Activated CD8-positive, alpha-beta memory T cell treated with anti-CD3 and anti-CD28 coated beads for 4 hours (primary cell): ENCODE data around the gene PALM2AKAP2.

ENCODE experiments used
- DNase-seq, 2 donors: peaks; one replicate each; pipeline ENCODE4 v3.0.0-alpha.2; 2020; ENCODE audit warnings: low read depth in 2 of 2

Gene PALM2AKAP2

GRCh38 chr9:109779711-109780452, at the start of gene PALM2AKAP2:
PALM2AKAP2 (plus strand) TSS chr9:109780198; CDS start chr9:109780489, 291 bp downstream.
- no peak for DNase-seq

GRCh38 chr9:109730228-109730627, 49.8 kb upstream of the PALM2AKAP2 start:
- DNase-seq = no peak

- DNase-seq = no peak
Observed at GRCh38 chr9:109733690-109734089, 46.3 kb upstream of the PALM2AKAP2 start.

GRCh38 chr9:109734814-109735213, 45.2 kb upstream of the PALM2AKAP2 start:
- DNase-seq = no peak

GRCh38 chr9:109735801-109736200, 44.2 kb upstream of the PALM2AKAP2 start:
- DNase-seq = no peak

- DNase-seq = no peak
Observed at GRCh38 chr9:109737295-109737694, 42.7 kb upstream of the PALM2AKAP2 start.

GRCh38 chr9:109739760-109740159, 40.2 kb upstream of the PALM2AKAP2 start:
- no peak for DNase-seq

- no peak for DNase-seq
Observed at GRCh38 chr9:109742776-109743348, 37.1 kb upstream of the PALM2AKAP2 start.

GRCh38 chr9:109743696-109744095, 36.3 kb upstream of the PALM2AKAP2 start:
- no peak for DNase-seq

GRCh38 chr9:109745335-109746283, 34.4 kb upstream of the PALM2AKAP2 start:
- DNase-seq = no peak

GRCh38 chr9:109751253-109751652, 28.7 kb upstream of the PALM2AKAP2 start:
- no peak for DNase-seq

- no peak for DNase-seq
Observed at GRCh38 chr9:109753308-109753707, 26.7 kb upstream of the PALM2AKAP2 start.

- no peak for DNase-seq
Observed at GRCh38 chr9:109755040-109755439, 25.0 kb upstream of the PALM2AKAP2 start.

GRCh38 chr9:109759589-109759988, 20.4 kb upstream of the PALM2AKAP2 start:
- no peak for DNase-seq

GRCh38 chr9:109765278-109765677, 14.7 kb upstream of the PALM2AKAP2 start:
- no peak for DNase-seq

- DNase-seq = no peak
Observed at GRCh38 chr9:109765830-109766229, 14.2 kb upstream of the PALM2AKAP2 start.

- DNase-seq = no peak
Observed at GRCh38 chr9:109766351-109766750, 13.6 kb upstream of the PALM2AKAP2 start.

GRCh38 chr9:109767404-109767803, 12.6 kb upstream of the PALM2AKAP2 start:
- no peak for DNase-seq

GRCh38 chr9:109767814-109768213, 12.2 kb upstream of the PALM2AKAP2 start:
- DNase-seq = no peak

GRCh38 chr9:109769250-109769649, 10.7 kb upstream of the PALM2AKAP2 start:
- DNase-seq = no peak

GRCh38 chr9:109770101-109770500, 9.9 kb upstream of the PALM2AKAP2 start:
- no peak for DNase-seq

- no peak for DNase-seq
Observed at GRCh38 chr9:109771087-109771486, 8.9 kb upstream of the PALM2AKAP2 start.
